Tibial artery (tissue), 4 donors: ENCODE data around the gene ETV6.

Source experiments
- DNase-seq, 2 donors: peaks; one replicate each; pipeline ENCODE4 v3.0.0-alpha.2; 2019
- H3K27ac ChIP-seq, 2 donors: fragments of 200-600 bp; sonication (generic) in 1 of 2; 1 replicate in 1 of 2; 2 replicates in 1 of 2; pipeline ENCODE4 v1.5.1; 2018 to 2019; ENCODE audit warnings: mild to moderate bottlenecking in 1 of 2
- H3K27me3 ChIP-seq, 2 donors: fragments of 200-600 bp; sonication (generic) in 1 of 2; one replicate each; pipeline versions ENCODE4 v1.5.1 to v1.6.0; 2016 to 2019
- H3K36me3 ChIP-seq, 3 donors: fragments of 200-600 bp; sonication (generic) in 2 of 3; one replicate each; pipeline ENCODE4 v1.5.1; 2016 to 2019; ENCODE audit warnings: mild to moderate bottlenecking in 2 of 3
- H3K4me1 ChIP-seq, 4 donors: fragments of 200-600 bp; sonication (generic) in 2 of 4; 1 replicate in 3 of 4; 2 replicates in 1 of 4; pipeline ENCODE4 v1.5.1; 2016 to 2019
- H3K4me3 ChIP-seq, 2 donors: fragments of 200-600 bp; sonication (generic) in 1 of 2; 1 replicate in 1 of 2; 2 replicates in 1 of 2; pipeline ENCODE4 v1.5.1; 2018 to 2019; ENCODE audit warnings: mild to moderate bottlenecking in 2 of 2
- H3K9me3 ChIP-seq, 3 donors: fragments of 200-600 bp; sonication (generic) in 1 of 3; one replicate each; pipeline ENCODE4 v1.5.1; 2016 to 2019
- intact Hi-C: fragments of 100-400 bp; cut with DNase I; formaldehyde crosslinking; loops from one replicate; pipeline ENCODE4 v1.15.0; 2023; ENCODE audit warnings: low total_unique reads
- TF ChIP-seq, protein P1 (sequence below), 2 experiments: fragments of 200-600 bp in 1 of 2; fragments of 450-650 bp in 1 of 2; IDR thresholded peaks; one replicate each; pipeline ENCODE4 v1.5.1; 2017 to 2019; ENCODE audit warnings: antibody characterized with exemption in 2 of 2, mild to moderate bottlenecking in 1 of 2, moderate library complexity in 1 of 2

Gene ETV6

DNA sequence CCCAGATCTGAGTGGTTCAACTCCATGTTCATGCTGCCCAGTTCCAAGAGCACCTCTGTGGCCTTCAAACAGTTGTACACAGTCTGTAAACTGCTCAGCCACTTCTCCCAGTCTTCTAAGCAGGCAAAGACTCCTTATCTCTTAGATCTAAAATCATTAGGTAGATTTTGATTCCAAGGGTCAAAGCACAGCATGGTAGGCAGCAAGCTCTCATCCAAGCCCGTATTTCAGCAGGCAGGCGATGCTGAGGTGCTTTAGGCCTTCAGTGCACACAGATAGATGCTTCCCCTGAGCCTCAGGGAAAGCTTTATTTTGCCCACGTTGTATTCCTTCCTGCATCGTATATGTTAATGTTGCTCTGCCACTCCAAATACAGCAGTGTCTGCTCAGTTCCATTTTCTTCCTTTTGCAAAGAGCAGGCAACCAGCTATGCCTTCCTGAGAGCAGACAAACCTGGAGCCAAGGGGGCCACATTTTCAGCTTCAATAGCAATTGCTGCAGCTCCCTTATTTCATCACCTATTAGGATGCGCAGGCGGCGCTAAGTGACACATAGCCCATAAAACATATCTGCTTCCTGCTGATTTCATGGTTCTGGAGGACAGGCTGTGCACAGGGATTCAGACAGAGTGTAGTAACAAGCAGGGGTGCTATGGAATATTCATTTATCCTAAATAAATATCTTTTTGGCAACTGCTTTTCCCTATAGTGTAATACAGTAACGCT lies 67.5 kb downstream of the ETV6 start:
- Histone ChIP-seq H3K36me3 (no peaks in the 10 kb centered on the region), H3K9me3 (no peaks in the 10 kb centered on the region), H3K4me1 (peaks cover 0 to 90% (median 59%) of the 10 kb centered on the region in 4 donors), H3K4me3 (no peak overlapping the region), H3K27me3 (no peaks in the 10 kb centered on the region), H3K27ac (peak overlapping the region in 1 of 2 donors; percentile 33)
- TF ChIP-seq, protein P1, sequence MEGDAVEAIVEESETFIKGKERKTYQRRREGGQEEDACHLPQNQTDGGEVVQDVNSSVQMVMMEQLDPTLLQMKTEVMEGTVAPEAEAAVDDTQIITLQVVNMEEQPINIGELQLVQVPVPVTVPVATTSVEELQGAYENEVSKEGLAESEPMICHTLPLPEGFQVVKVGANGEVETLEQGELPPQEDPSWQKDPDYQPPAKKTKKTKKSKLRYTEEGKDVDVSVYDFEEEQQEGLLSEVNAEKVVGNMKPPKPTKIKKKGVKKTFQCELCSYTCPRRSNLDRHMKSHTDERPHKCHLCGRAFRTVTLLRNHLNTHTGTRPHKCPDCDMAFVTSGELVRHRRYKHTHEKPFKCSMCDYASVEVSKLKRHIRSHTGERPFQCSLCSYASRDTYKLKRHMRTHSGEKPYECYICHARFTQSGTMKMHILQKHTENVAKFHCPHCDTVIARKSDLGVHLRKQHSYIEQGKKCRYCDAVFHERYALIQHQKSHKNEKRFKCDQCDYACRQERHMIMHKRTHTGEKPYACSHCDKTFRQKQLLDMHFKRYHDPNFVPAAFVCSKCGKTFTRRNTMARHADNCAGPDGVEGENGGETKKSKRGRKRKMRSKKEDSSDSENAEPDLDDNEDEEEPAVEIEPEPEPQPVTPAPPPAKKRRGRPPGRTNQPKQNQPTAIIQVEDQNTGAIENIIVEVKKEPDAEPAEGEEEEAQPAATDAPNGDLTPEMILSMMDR (IDR thresholded peaks at IDR 0.05) = no peak
- DNase-seq = no peak
- intact Hi-C loops = no loop called here

DNA sequence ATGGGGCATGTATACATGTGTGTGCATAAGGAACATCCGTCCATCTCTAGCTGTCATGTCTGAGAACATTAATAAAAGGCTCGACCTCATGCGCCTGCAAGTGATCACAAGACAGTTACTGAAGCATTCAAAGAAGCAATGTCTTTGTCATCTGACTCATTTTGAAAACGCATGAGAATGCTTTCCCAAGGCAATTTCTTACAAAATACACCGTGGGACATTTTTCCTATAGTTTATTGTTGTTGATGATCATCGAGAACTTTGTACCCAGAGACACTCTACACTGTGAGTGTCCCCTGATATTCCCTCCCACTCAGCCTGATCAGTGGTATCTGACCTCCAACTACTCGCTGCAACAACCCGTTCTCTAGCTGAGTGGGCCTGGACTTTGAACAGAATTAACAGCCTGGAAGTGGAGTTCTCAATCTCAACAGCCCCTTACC lies 68.1 kb downstream of the ETV6 start:
- no peak for DNase-seq
- Histone ChIP-seq H3K4me1 (peaks cover 0 to 90% (median 58%) of the 10 kb centered on the region in 4 donors), H3K27me3 (no peaks in the 10 kb centered on the region), H3K27ac (peak overlapping the region in 1 of 2 donors; percentile 33), H3K9me3 (no peaks in the 10 kb centered on the region), H3K36me3 (no peaks in the 10 kb centered on the region), H3K4me3 (no peak overlapping the region)
- TF ChIP-seq, protein P1 (IDR thresholded peaks at IDR 0.05) = no peak
- intact Hi-C loops = no loop called here

GRCh38 chr12:11718105-11718504 lies 68.6 kb downstream of the ETV6 start:
- no peaks in the 10 kb centered on the region for H3K9me3 ChIP-seq
- peak overlapping the region in 1 of 2 donors; percentile 54 for H3K27ac ChIP-seq
- TF ChIP-seq, protein P1 (IDR thresholded peaks at IDR 0.05) = no peak
- no peak overlapping the region for H3K4me3 ChIP-seq
- peaks cover 0 to 88% (median 57%) of the 10 kb centered on the region in 4 donors for H3K4me1 ChIP-seq
- no peak for DNase-seq
- intact Hi-C loops = no loop called here
- H3K36me3 ChIP-seq = no peaks in the 10 kb centered on the region
- no peaks in the 10 kb centered on the region for H3K27me3 ChIP-seq

- no peaks in the 10 kb centered on the region for H3K36me3 ChIP-seq
- H3K4me3 ChIP-seq = no peak overlapping the region
- peaks cover 0 to 88% (median 54%) of the 10 kb centered on the region in 4 donors for H3K4me1 ChIP-seq
- no peaks in the 10 kb centered on the region for H3K27me3 ChIP-seq
- peak overlapping the region in 1 of 2 donors; percentile 54 for H3K27ac ChIP-seq
- intact Hi-C loops = no loop called here
- no peak for DNase-seq
- TF ChIP-seq, protein P1 (IDR thresholded peaks at IDR 0.05) = no peak
- no peaks in the 10 kb centered on the region for H3K9me3 ChIP-seq
Observed at GRCh38 chr12:11718768-11719253, 69.3 kb downstream of the ETV6 start.

DNA sequence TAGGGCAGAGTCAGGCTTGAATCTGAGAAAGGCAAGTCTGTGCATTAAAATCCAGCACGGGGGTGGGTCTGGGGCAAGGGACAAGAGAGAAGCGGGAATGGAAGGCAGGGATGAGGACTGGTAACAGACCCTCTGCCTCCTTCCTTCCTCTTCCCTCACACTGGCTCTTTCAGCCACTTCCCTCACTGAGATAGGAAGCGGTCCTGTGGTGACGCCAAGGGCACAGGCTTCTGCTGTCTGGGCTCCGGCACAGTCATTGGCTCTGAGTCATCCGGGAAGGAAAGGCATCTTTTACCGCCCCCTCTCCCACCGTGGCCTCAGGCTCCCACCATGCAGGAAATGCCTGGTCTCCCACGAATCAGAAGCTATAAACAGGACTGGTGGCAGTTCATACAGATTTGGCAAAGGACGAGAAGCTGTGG lies 70.2 kb downstream of the ETV6 start:
- TF ChIP-seq, protein P1 (IDR thresholded peaks at IDR 0.05) = no peak
- Histone ChIP-seq H3K4me1 (peaks cover 0 to 88% (median 58%) of the 10 kb centered on the region in 4 donors), H3K27ac (peak overlapping the region; percentile 43 to 54), H3K4me3 (no peak overlapping the region), H3K27me3 (no peaks in the 10 kb centered on the region), H3K36me3 (no peaks in the 10 kb centered on the region), H3K9me3 (no peaks in the 10 kb centered on the region)
- intact Hi-C loops = no loop called here
- peak; percentile 54 to 77 for DNase-seq
